ENCODE results near the gene FAM219A. TPM values are rescaled to one million over a fixed set of nuclear protein-coding genes. Genes with fewer than 3 reads are reported as not detected.

FAM219A gene
- total RNA-seq, 2 experiments from 2014 or later, result 11.7 to 13.4 TPM

- Mint-ChIP-seq H3K4me1 (peaks cover 23% of the 10 kb centered on the region), H3K27ac (peak overlapping the region; percentile 86)
- ATAC-seq (ENCODE audit: low read depth), result peak; percentile 49
Measured at GRCh38 chr9:34380511-34381315, 77.7 kb downstream of the FAM219A start.

DNA sequence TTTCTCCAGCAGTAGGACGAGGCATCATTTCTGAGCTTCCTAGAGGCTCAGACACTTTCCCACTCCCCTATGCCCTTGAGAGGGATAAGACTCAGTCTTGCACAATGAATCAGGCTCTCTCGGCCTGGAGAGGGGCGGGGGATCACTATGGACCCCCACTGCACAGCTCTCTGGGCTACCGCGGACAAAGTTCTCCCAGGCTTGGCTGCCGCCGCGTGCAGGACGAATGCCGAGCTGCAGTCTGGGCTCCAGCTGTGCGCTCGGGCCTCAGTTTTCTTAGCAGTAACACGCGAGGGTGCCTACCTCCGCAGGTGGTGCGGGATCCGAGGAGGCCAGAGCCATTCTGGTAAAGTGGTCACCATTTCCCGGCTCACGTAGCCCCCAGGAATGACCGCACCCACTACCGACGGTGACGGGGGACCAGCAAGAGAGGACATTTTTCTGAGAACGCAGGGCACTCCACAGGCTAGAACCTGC is 78.3 kb downstream of the FAM219A start:
- ATAC-seq (ENCODE audit: low read depth), result no peak
- no peaks in the 10 kb centered on the region for H3K36me3 Mint-ChIP-seq
- no peaks in the 10 kb centered on the region for H3K9me3 Mint-ChIP-seq
- peaks cover 10% of the 10 kb centered on the region for H3K27me3 Mint-ChIP-seq
- peak overlapping the region; percentile 89 for H3K4me3 Mint-ChIP-seq
- peak; percentile 57 for DNase-seq
- POLR2A ChIA-PET, result interaction anchor here (0.6 to 1.6 kb wide), 5 partner anchors 45 to 257 kb away, joined by 3 to 5 read pairs (median 4); partner anchors contain the start of gene SIGMAR1
- H3K27ac Mint-ChIP-seq, result peak overlapping the region; percentile 86
- H3K4me1 Mint-ChIP-seq, result peaks cover 29% of the 10 kb centered on the region

More at GRCh38 chr9:34380511-34381315, 77.7 kb downstream of the FAM219A start:
- H3K36me3 Mint-ChIP-seq, result no peaks in the 10 kb centered on the region
- no peaks in the 10 kb centered on the region for H3K9me3 Mint-ChIP-seq
- H3K27me3 Mint-ChIP-seq, result peaks cover 10% of the 10 kb centered on the region
- DNase-seq, result peak; percentile 85
- peak overlapping the region; percentile 89 for H3K4me3 Mint-ChIP-seq
- POLR2A ChIA-PET, result interaction anchor here (0.6 to 1.4 kb wide), 6 partner anchors 22 to 564 kb away, joined by 3 to 5 read pairs (median 3); partner anchors contain the start of genes SIGMAR1 and UBE2R2

- H3K4me3 Mint-ChIP-seq, result peak overlapping the region; percentile 89
- H3K4me1 Mint-ChIP-seq, result peaks cover 29% of the 10 kb centered on the region
- POLR2A ChIA-PET, result interaction anchor here (0.6 to 1.6 kb wide), 7 partner anchors 44 to 507 kb away, joined by 3 to 5 read pairs (median 4); partner anchors contain the start of gene SIGMAR1
- H3K27me3 Mint-ChIP-seq, result peaks cover 10% of the 10 kb centered on the region
- ATAC-seq (ENCODE audit: low read depth) (peak; percentile 31), DNase-seq (peak; percentile 88)
- H3K27ac Mint-ChIP-seq, result peak overlapping the region; percentile 86
- H3K36me3 Mint-ChIP-seq, result no peaks in the 10 kb centered on the region
- H3K9me3 Mint-ChIP-seq, result no peaks in the 10 kb centered on the region
Measured at GRCh38 chr9:34379334-34380033, 78.9 kb downstream of the FAM219A start.

DNA sequence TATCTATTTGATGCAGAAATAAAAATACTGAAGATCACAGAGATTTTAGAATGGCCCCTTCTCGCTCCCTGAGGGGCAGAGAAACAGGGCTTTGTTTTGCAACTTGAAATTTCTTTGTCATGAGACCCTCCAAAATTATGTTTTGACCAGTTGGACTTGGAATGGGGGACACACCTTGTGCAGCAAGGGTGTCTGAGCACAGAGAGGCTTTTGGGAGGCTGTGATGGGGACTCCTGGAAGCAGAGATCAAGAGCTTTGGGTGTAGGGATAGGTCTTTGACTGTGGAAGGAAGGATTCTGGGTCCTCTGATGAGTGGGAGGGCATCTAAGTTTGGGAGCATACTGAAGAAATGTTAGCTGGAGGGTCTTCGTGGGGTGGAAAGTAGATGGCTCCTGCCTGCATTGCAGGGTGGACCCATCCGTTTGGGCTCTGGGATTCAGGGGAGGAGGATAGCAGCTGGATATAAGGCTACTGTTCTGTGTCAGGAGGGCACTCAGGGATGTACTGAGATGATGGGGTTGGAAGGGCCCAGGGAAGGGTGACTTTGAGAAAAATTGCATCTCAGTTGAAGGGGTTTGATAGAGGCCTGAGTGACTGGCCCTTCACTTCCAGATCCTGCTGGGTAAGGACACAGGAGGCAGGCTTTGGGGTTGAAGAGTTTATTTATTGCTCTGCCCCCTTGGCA is 79.9 kb downstream of the FAM219A start:
- peaks cover 29% of the 10 kb centered on the region for H3K4me1 Mint-ChIP-seq
- no peaks in the 10 kb centered on the region for H3K36me3 Mint-ChIP-seq
- no peak for ATAC-seq (ENCODE audit: low read depth)
- POLR2A ChIA-PET, result interaction anchor here (0.6 to 3.1 kb wide), 4 partner anchors 43 to 301 kb away, joined by 3 to 19 read pairs (median 4); no protein-coding TSS in a partner anchor
- no peaks in the 10 kb centered on the region for H3K9me3 Mint-ChIP-seq
- no peak overlapping the region for H3K27ac Mint-ChIP-seq
- H3K27me3 Mint-ChIP-seq, result peaks cover 10% of the 10 kb centered on the region
- no peak overlapping the region for H3K4me3 Mint-ChIP-seq
- DNase-seq, result no peak

GRCh38 chr9:34377404-34377746 is 81.0 kb downstream of the FAM219A start:
- H3K9me3 Mint-ChIP-seq, result no peaks in the 10 kb centered on the region
- no peak for DNase-seq
- H3K4me3 Mint-ChIP-seq, result peak overlapping the region; percentile 95
- H3K36me3 Mint-ChIP-seq, result peaks cover 6% of the 10 kb centered on the region
- ATAC-seq (ENCODE audit: low read depth), result no peak
- POLR2A ChIA-PET, result interaction anchor here (0.9 to 3.1 kb wide), 8 partner anchors 13 to 561 kb away, joined by 3 to 19 read pairs (median 6); partner anchors contain the start of gene SIGMAR1
- H3K27me3 Mint-ChIP-seq, result peaks cover 10% of the 10 kb centered on the region
- peak overlapping the region; percentile 49 for H3K27ac Mint-ChIP-seq
- H3K4me1 Mint-ChIP-seq, result peaks cover 29% of the 10 kb centered on the region

GRCh38 chr9:34376596-34377403 is 81.6 kb downstream of the FAM219A start, which contains the start of gene MYORG:
Gene MYORG, minus strand, starts transcription at chr9:34376898. Its CDS starts 3,955 bp downstream, at chr9:34372943.
- peaks cover 29% of the 10 kb centered on the region for H3K4me1 Mint-ChIP-seq
- POLR2A ChIA-PET, result interaction anchor here (0.6 to 3.1 kb wide), 11 partner anchors 12 to 561 kb away, joined by 3 to 19 read pairs (median 4); partner anchors contain the start of gene SIGMAR1
- peak; percentile 98 for DNase-seq

DNA sequence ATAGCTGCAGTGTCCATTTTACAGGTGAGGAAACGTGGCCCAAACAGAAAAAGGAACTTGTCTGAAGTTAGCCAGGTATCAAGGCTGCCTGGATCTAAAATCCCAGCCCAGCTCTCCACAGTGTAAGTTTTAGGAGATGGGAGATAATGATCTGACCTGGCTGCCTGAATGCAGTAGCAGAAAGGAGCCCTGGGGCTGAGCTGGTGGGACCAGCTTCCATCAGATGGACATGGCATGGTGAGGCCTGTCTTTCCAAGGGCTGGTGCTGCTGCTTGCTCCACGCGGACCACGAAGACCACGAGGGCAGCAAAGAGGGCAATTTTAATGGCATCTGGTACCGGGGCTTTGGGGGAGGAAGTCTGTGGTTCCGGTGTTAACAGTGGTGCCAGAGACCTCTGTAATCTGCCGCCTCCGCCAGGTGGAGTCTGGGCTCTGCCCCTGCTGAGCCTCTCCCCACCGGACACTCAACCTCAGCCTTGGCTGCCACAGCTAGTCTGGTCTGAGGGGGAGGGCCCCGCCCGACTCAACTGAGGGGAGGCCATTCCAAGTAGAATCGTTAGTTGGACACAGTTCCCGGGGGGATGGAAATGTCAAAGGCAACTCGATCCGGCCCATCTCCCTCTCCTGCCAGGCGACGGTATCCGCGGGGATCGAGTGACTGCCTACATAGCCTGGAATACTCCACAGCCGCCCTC is 82.3 kb downstream of the FAM219A start:
- DNase-seq (peak; percentile 68), ATAC-seq (ENCODE audit: low read depth) (peak; percentile 13)
- Mint-ChIP-seq H3K4me3 (peak overlapping the region; percentile 95), H3K4me1 (peaks cover 26% of the 10 kb centered on the region), H3K27ac (peak overlapping the region; percentile 91), H3K9me3 (no peaks in the 10 kb centered on the region), H3K27me3 (peaks cover 1% of the 10 kb centered on the region), H3K36me3 (peaks cover 12% of the 10 kb centered on the region)
- POLR2A ChIA-PET, result interaction anchor here (0.6 to 3.4 kb wide), 8 partner anchors 12 to 261 kb away, joined by 3 to 19 read pairs (median 6); partner anchors contain the start of gene SIGMAR1

More at GRCh38 chr9:34376596-34377403, 81.6 kb downstream of the FAM219A start, which contains the start of gene MYORG:
- Mint-ChIP-seq H3K27me3 (peaks cover 9% of the 10 kb centered on the region), H3K9me3 (no peaks in the 10 kb centered on the region), H3K36me3 (peaks cover 7% of the 10 kb centered on the region), H3K4me3 (peak within 1 kb of the TSS; percentile 95), H3K27ac (peak within 1 kb of the TSS; percentile 91)
- ATAC-seq (ENCODE audit: low read depth), result peak; percentile 81

GRCh38 chr9:34374905-34375552 is 83.3 kb downstream of the FAM219A start:
- Mint-ChIP-seq H3K9me3 (no peaks in the 10 kb centered on the region), H3K27ac (peak overlapping the region; percentile 61), H3K27me3 (no peaks in the 10 kb centered on the region), H3K4me1 (peaks cover 23% of the 10 kb centered on the region), H3K36me3 (peaks cover 21% of the 10 kb centered on the region), H3K4me3 (peak overlapping the region; percentile 95)
- DNase-seq (no peak), ATAC-seq (ENCODE audit: low read depth) (no peak)
- POLR2A ChIA-PET, result interaction anchor here (3.1 to 3.4 kb wide), 2 partner anchors 11 to 44 kb away, joined by 15 to 19 read pairs; no protein-coding TSS in a partner anchor

- Mint-ChIP-seq H3K27me3 (no peaks in the 10 kb centered on the region), H3K4me3 (no peak overlapping the region), H3K27ac (no peak overlapping the region), H3K36me3 (peaks cover 24% of the 10 kb centered on the region), H3K9me3 (no peaks in the 10 kb centered on the region), H3K4me1 (peaks cover 19% of the 10 kb centered on the region)
- ATAC-seq (ENCODE audit: low read depth), result no peak
- no peak for DNase-seq
- POLR2A ChIA-PET, result interaction anchor here (0.5 to 3.4 kb wide), 2 partner anchors 10 to 28 kb away, joined by 3 to 15 read pairs; no protein-coding TSS in a partner anchor
Measured at GRCh38 chr9:34374339-34374738, 84.0 kb downstream of the FAM219A start.

DNA sequence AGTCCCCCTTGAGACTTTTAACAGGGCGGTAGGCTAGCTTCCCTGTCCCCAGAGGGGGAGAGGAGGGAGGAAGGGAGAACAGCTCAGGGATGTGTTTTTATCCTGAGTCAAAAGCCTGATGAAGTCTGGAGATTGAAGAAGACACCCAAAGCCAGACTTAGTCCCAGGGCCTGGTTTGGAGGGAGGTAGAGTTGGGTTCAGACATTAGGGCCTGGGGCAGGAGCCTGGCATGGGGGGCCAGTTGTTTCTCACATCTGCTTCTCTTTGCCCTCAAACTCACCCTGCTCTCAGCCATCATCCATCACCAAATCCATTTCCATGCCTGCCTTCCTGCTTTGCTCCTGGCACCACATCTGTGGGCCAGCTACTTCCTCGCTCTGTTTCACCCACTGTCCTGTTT is 84.6 kb downstream of the FAM219A start:
- no peak overlapping the region for H3K4me3 Mint-ChIP-seq
- H3K27ac Mint-ChIP-seq, result no peak overlapping the region
- POLR2A ChIA-PET, result interaction anchor here (0.5 to 3.4 kb wide), 2 partner anchors 9 to 28 kb away, joined by 3 to 15 read pairs; no protein-coding TSS in a partner anchor
- peaks cover 2% of the 10 kb centered on the region for H3K9me3 Mint-ChIP-seq
- no peaks in the 10 kb centered on the region for H3K27me3 Mint-ChIP-seq
- H3K4me1 Mint-ChIP-seq, result peaks cover 17% of the 10 kb centered on the region
- DNase-seq (no peak), ATAC-seq (ENCODE audit: low read depth) (no peak)
- peaks cover 27% of the 10 kb centered on the region for H3K36me3 Mint-ChIP-seq

DNA sequence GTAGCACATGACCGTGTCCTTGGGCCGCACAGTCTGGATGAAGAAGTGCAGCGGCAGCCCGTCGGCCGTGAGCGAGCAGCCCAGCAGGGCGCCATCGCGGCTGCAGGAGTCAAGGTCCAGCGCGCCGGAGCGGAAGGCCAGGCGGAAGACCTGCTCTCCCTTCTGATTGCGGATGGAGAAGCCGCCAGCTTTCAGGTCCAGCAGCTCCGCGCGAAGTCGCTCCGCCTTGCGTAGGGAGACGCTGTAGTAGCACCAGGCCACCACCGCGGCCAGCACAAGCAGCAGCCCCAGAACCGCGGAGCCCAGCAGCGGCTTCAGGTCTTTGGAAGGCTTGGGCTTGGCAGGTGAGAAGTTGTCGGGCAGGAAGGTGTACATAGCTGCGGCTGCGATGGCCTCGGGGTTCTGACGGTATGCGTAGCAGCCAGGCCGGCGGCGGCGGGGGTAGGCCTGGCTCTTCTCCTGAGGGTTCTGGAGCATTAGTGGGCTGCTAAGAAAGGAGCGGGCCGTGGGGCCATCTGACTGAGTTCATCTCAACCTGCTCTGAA is 85.8 kb downstream of the FAM219A start:
- ATAC-seq (ENCODE audit: low read depth), result no peak
- Mint-ChIP-seq H3K4me1 (peaks cover 17% of the 10 kb centered on the region), H3K9me3 (peaks cover 6% of the 10 kb centered on the region), H3K27ac (no peak overlapping the region), H3K4me3 (no peak overlapping the region), H3K27me3 (no peaks in the 10 kb centered on the region), H3K36me3 (peaks cover 38% of the 10 kb centered on the region)
- DNase-seq, result no peak
- POLR2A ChIA-PET, result interaction anchor here (1.0 kb wide), 1 partner anchor 20 kb away, joined by 3 read pairs; no protein-coding TSS in a partner anchor

All from activated naive CD8-positive, alpha-beta T cell treated with anti-CD3 and anti-CD28 coated beads, Interleukin-2, amount 10 ng/mL, durations not matched to agents 7 days and 5 days (primary cell).